K562 (cell line): ENCODE results near the gene PHKA1. TPM values are rescaled to one million over a fixed set of nuclear protein-coding genes. Genes with fewer than 3 reads are reported as not detected.
A peak's percentile ranks its signal among the peaks of the same experiment; 100 is the strongest.

Experiments
- ATAC-seq: fragments of 200-7000 bp; cut with Tn5 transposase; 3 replicates; pipeline ENCODE4 v1.9.1; 2020; ENCODE audit warnings: moderate library complexity
- BruUV-seq: library from RNA; stranded (reverse); fragments of 400-500 nt; replicated peaks from 2 replicates; lab custom pipeline; 2021; lab: Mats Ljungman, UMichigan
- CTCF ChIA-PET: fragments of 300-600 bp; formaldehyde crosslinking; extraction: SDS; loops from one replicate; lab custom pipeline; 2021; ENCODE audit warnings: low intra/inter-chr PET ratio; lab: Yijun Ruan, JAX
- POLR2A ChIA-PET: fragments of 300-600, 350-650 bp; sonication (Branson Sonifier 250); formaldehyde crosslinking; extraction: SDS; loops from one replicate; lab custom pipeline; 2021; ENCODE audit warnings: antibody characterized with exemption, inconsistent platforms; lab: Yijun Ruan, JAX
- DNase-seq, 4 experiments: peaks; one replicate each; pipeline versions ENCODE4 v3.0.0 to v3.0.0-alpha.2; 2011 to 2018; ENCODE audit warnings: low spot score in 3 of 4, mixed read lengths in 3 of 4; ENCODE audit errors: extremely low read depth in 1 of 4
- FAIRE-seq: peaks from 2 replicates; lab custom pipeline; 2011; peaks lifted over from hg19 to GRCh38; lab: Jason Lieb, UNC
- H2AFZ ChIP-seq: 2 replicates; pipeline ENCODE4 v1.6.0; 2011; ENCODE audit warnings: low read depth, low read length, control low read depth, inconsistent platforms
- H3K27ac ChIP-seq: fragments of 200-600 bp; 3 replicates; pipeline ENCODE4 v1.8.0; 2011; ENCODE audit warnings: low read depth, mild to moderate bottlenecking, control low read depth, inconsistent platforms, low read length, moderate library complexity, mixed read lengths; ENCODE audit errors: extremely low read depth
- H3K27me3 ChIP-seq, 2 experiments: fragments of 300-600 bp in 1 of 2; 2 replicates in 1 of 2; 3 replicates in 1 of 2; pipeline versions ENCODE4 v1.6.0 to v1.8.0; 2011; ENCODE audit warnings: inconsistent platforms in 2 of 2, low read length in 2 of 2, mild to moderate bottlenecking in 1 of 2, mixed read lengths in 1 of 2, moderate library complexity in 1 of 2; ENCODE audit not compliant: control insufficient read depth in 2 of 2, insufficient read depth in 2 of 2
- H3K36me3 ChIP-seq: fragments of 300-600 bp; 3 replicates; pipeline ENCODE4 v1.8.0; 2011; ENCODE audit warnings: mild to moderate bottlenecking, low read length, inconsistent platforms; ENCODE audit not compliant: control insufficient read depth, insufficient read depth
- H3K4me1 ChIP-seq, 2 experiments: fragments of 200-600 bp in 1 of 2; replicated peaks in 1 of 2; 2 replicates in 1 of 2; 3 replicates in 1 of 2; pipeline versions ENCODE4 v1.5.1 to v1.8.0; 2011; ENCODE audit warnings: inconsistent platforms in 2 of 2, low read length in 2 of 2, mild to moderate bottlenecking in 1 of 2, mixed read lengths in 1 of 2, moderate library complexity in 1 of 2; ENCODE audit not compliant: control insufficient read depth in 2 of 2, insufficient read depth in 2 of 2
- H3K4me2 ChIP-seq: 2 replicates; pipeline ENCODE4 v1.6.1; 2011; ENCODE audit warnings: low read length, control low read depth, inconsistent platforms, mixed read lengths; ENCODE audit not compliant: insufficient read depth
- H3K4me3 ChIP-seq: fragments of 200-600 bp; sonication (generic), shearing (Covaris generic); 2 replicates; pipeline ENCODE4 v1.5.1; 2016; ENCODE audit warnings: control low read depth, inconsistent platforms
- H3K79me2 ChIP-seq: fragments of 200-600 bp; 3 replicates; pipeline ENCODE4 v1.8.0; 2011; ENCODE audit warnings: low read length, inconsistent platforms; ENCODE audit not compliant: control insufficient read depth, insufficient read depth
- H3K9ac ChIP-seq, 2 experiments: 2 replicates each; pipeline versions ENCODE4 v1.6.0 to v1.6.1; 2011; ENCODE audit warnings: low read depth in 2 of 2, low read length in 2 of 2, control low read depth in 1 of 2, inconsistent platforms in 1 of 2, mild to moderate bottlenecking in 1 of 2, mixed read lengths in 1 of 2; ENCODE audit not compliant: insufficient read depth in 1 of 2
- H3K9me1 ChIP-seq: one replicate; pipeline ENCODE4 v1.6.0; 2011; ENCODE audit warnings: inconsistent platforms, mild to moderate bottlenecking, low read length, moderate library complexity; ENCODE audit not compliant: control insufficient read depth, insufficient read depth
- H3K9me3 ChIP-seq: replicated peaks from 2 replicates; pipeline ENCODE4 v1.5.1; 2011; ENCODE audit warnings: low read depth, low read length, inconsistent platforms; ENCODE audit not compliant: control insufficient read depth, insufficient read depth
- H4K20me1 ChIP-seq: replicated peaks from 2 replicates; pipeline ENCODE4 v1.6.1; 2011; ENCODE audit warnings: low read length, inconsistent platforms, mixed read lengths; ENCODE audit not compliant: control insufficient read depth, insufficient read depth
- ATF7 ChIP-seq: fragments of 450-650 bp; IDR thresholded peaks from 2 replicates; pipeline ENCODE4 v1.7.1; 2014; ENCODE audit warnings: mild to moderate bottlenecking, moderate library complexity
- C11orf30 ChIP-seq: fragments of 450-650 bp; IDR thresholded peaks from 2 replicates; pipeline ENCODE4 v1.6.1; 2016; ENCODE audit warnings: low read depth, mild to moderate bottlenecking
- ELK3 ChIP-seq: fragments of 450-650 bp; formaldehyde crosslinking; IDR thresholded peaks from 2 replicates; pipeline ENCODE4 v1.4.0; 2020; ENCODE audit warnings: mild to moderate bottlenecking
- ETS1 ChIP-seq: conservative IDR thresholded peaks from 2 replicates; pipeline ENCODE4 v1.6.1; 2011; ENCODE audit warnings: low read depth, mild to moderate bottlenecking, low read length; ENCODE audit not compliant: control insufficient read depth
- FUS ChIP-seq: fragments of 200-400 bp; formaldehyde crosslinking; optimal IDR thresholded peaks from 2 replicates; pipeline ENCODE3; 2017; ENCODE audit warnings: low read depth, low read length
- GATA2 ChIP-seq: sonication (generic); formaldehyde crosslinking; IDR thresholded peaks from 2 replicates; pipeline ENCODE4 v1.4.0; 2020; ENCODE audit warnings: mild to moderate bottlenecking, missing genetic modification reagents
- HOMEZ ChIP-seq: fragments of 250-450 bp; sonication (Bioruptor Pico); IDR thresholded peaks from 2 replicates; pipeline ENCODE4 v1.4.0; 2020; ENCODE audit warnings: mild to moderate bottlenecking, moderate library complexity
- MCM3 ChIP-seq: fragments of 450-650 bp; IDR thresholded peaks from 2 replicates; pipeline ENCODE4 v1.6.1; 2016
- MCM7 ChIP-seq, 2 experiments: fragments of 450-650 bp; IDR thresholded peaks; 2 replicates each; pipeline ENCODE4 v1.6.1; 2016 to 2018
- MYBL2 ChIP-seq, 2 experiments: fragments of 450-650 bp in 1 of 2; sonication (generic) in 1 of 2; formaldehyde crosslinking in 1 of 2; IDR thresholded peaks; 2 replicates each; pipeline versions ENCODE4 v1.6.1 to v1.8.1; 2017 to 2022; ENCODE audit warnings: borderline replicate concordance in 1 of 2, inconsistent platforms in 1 of 2, low read depth in 1 of 2, mild to moderate bottlenecking in 1 of 2, missing genetic modification reagents in 1 of 2, moderate library complexity in 1 of 2
- NFE2 ChIP-seq: IDR thresholded peaks from 2 replicates; pipeline ENCODE4 v1.6.1; 2014; ENCODE audit warnings: antibody characterized with exemption, low read depth
- NFRKB ChIP-seq: fragments of 450-650 bp; IDR thresholded peaks from 2 replicates; pipeline ENCODE4 v1.6.1; 2016; ENCODE audit warnings: low read depth
- RBM22 ChIP-seq: fragments of 200-400 bp; formaldehyde crosslinking; IDR thresholded peaks from 2 replicates; pipeline ENCODE4 v1.6.1; 2018; ENCODE audit warnings: low read length, low read depth; ENCODE audit not compliant: poor library complexity, severe bottlenecking
- RBM39 ChIP-seq: fragments of 200-400 bp; formaldehyde crosslinking; optimal IDR thresholded peaks from 2 replicates; pipeline ENCODE3; 2018; ENCODE audit warnings: low read depth, low read length
- RCOR1 ChIP-seq, 2 experiments: IDR thresholded peaks; 2 replicates each; pipeline ENCODE4 v1.6.1; 2012; ENCODE audit warnings: low read depth in 2 of 2, low read length in 2 of 2, borderline replicate concordance in 1 of 2, improper control_type of control experiment in 1 of 2
- SMC3 ChIP-seq: conservative IDR thresholded peaks from 2 replicates; pipeline ENCODE4 v1.6.1; 2011; ENCODE audit warnings: low read depth, low read length, improper control_type of control experiment; ENCODE audit not compliant: insufficient read depth
- TAF9B ChIP-seq: fragments of 450-650 bp; IDR thresholded peaks from 2 replicates; pipeline ENCODE4 v1.6.1; 2018; ENCODE audit warnings: mild to moderate bottlenecking; ENCODE audit not compliant: partially characterized antibody
- WGBS: fragments of 100-300 bp; shearing (Covaris generic); methylation state at CpG from one replicate; pipeline ENCODE4 v1.1.6; 2016; ENCODE audit warnings: low coverage, mixed read lengths; ENCODE audit not compliant: insufficient coverage; ENCODE audit errors: missing lambda C conversion rate; 5-methylcytosine and 5-hydroxymethylcytosine counted together
- in situ Hi-C: fragments of 300-500 bp; cut with MboI; formaldehyde crosslinking; loops from 4 replicates; pipeline ENCODE4 v1.15.0; 2018; ENCODE audit warnings: inconsistent platforms, mixed read lengths
- intact Hi-C: fragments of 100-400 bp; cut with micrococcal nuclease; formaldehyde crosslinking; loops from 2 replicates; pipeline ENCODE4 v1.14.2; 2022
- polyA plus RNA-seq, 8 experiments: library from polyadenylated mRNA; depleted of rRNA in 4 of 8; stranded (reverse) in 5 of 8; unstranded in 3 of 8; fragments of >200 nt; fragmentation: Nextera tagmentation in 2 of 8; fragmentation: Illumina TruSeq in 1 of 8; extraction: Ambion mirVana in 2 of 8; extraction: Trizol in 1 of 8; gene quantifications; 2 replicates each; pipeline versions ENCODE4 v1.2.1 to v1.2.3, GENCODE V29; 2011 to 2014; ENCODE audit warnings: inconsistent platforms in 1 of 8, missing spikeins in 1 of 8
- total RNA-seq, 7 experiments: library from RNA; depleted of rRNA in 6 of 7; stranded (reverse); fragments of >200 nt in 6 of 7; fragmentation: Illumina TruSeq in 2 of 7; extraction: Trizol in 2 of 7; gene quantifications; 2 replicates each; pipeline versions ENCODE4 v1.2.1 to v1.2.3, GENCODE V29; 2011 to 2021; ENCODE audit warnings: low replicate concordance in 1 of 7

The PHKA1 gene
- total and polyA plus RNA-seq, 9 of the 15 experiments (the other 6 are each of a cell fraction or from before 2014, with no cell fraction given): 2.4 to 9.6 (median 5.8) TPM

GRCh38 chrX:72712094-72712755 lies 1.9 kb downstream of the PHKA1 start (continued):
- TF ChIP-seq NFE2: peak; percentile 49
- peak; percentile 79 for TF ChIP-seq C11orf30
- TF ChIP-seq RBM39: no peak
- TF ChIP-seq RCOR1 (IDR thresholded peaks at IDR 0.05; ENCODE audit: borderline replicate concordance in 1 of 2, low read depth in 2 of 2, low read length in 2 of 2): 0 out of 4 replicates have a peak, but pooled peaks of 1 of the 2 experiments have one; percentile 4
- peak; percentile 28; the same call in 1 of the 2 replicates for TF ChIP-seq ATF7
- no peak for TF ChIP-seq MCM3
- TF ChIP-seq GATA2: no peak
- TF ChIP-seq HOMEZ (CRISPR knock-in tag): no peak

- intact Hi-C loops: no loop called here
- no peak overlapping the region for H3K9ac ChIP-seq
- no peaks in the 10 kb centered on the region for H3K36me3 ChIP-seq
- no peaks in the 10 kb centered on the region for H3K9me1 ChIP-seq
- no peaks in the 10 kb centered on the region for H3K79me2 ChIP-seq
- BruUV-seq: no TSS peak
- H2AFZ ChIP-seq: no peak overlapping the region
- H3K9me3 ChIP-seq: no peaks in the 10 kb centered on the region
- ChIA-PET CTCF (no interaction called here), POLR2A (no interaction called here)
- FAIRE-seq: no peak
- ATAC-seq: no peak
- no peak overlapping the region for H3K4me2 ChIP-seq
- H3K4me3 ChIP-seq: no peak overlapping the region
- 61% methylated on average over 1 of the region's 1 CpG for WGBS
- no peaks in the 10 kb centered on the region for H3K4me1 ChIP-seq
- H4K20me1 ChIP-seq: no peaks in the 10 kb centered on the region
- no peaks in the 10 kb centered on the region for H3K27me3 ChIP-seq
- no peak overlapping the region for H3K27ac ChIP-seq
- no peak for DNase-seq
- in situ Hi-C loops: no loop called here
- TF ChIP-seq RBM22 (no peak), ELK3 (no peak), MCM7 (IDR thresholded peaks at IDR 0.05) (no peak), MYBL2 (IDR thresholded peaks at IDR 0.05; ENCODE audit: low read depth) (no peak), MYBL2 (CRISPR knock-in tag; IDR thresholded peaks at IDR 0.05; ENCODE audit: borderline replicate concordance) (no peak), FUS (no peak), SMC3 (no peak), NFRKB (no peak), ETS1 (no peak), TAF9B (no peak)
Measured at GRCh38 chrX:72705814-72706213, 8.3 kb downstream of the PHKA1 start.
